ENCODE measurements around the gene SLC24A3. TPM values are rescaled to one million over a fixed set of nuclear protein-coding genes. Genes with fewer than 3 reads are reported as not detected.

The SLC24A3 gene
- total RNA-seq, 1 experiment from 2014 or later: 0.06 TPM

DNA sequence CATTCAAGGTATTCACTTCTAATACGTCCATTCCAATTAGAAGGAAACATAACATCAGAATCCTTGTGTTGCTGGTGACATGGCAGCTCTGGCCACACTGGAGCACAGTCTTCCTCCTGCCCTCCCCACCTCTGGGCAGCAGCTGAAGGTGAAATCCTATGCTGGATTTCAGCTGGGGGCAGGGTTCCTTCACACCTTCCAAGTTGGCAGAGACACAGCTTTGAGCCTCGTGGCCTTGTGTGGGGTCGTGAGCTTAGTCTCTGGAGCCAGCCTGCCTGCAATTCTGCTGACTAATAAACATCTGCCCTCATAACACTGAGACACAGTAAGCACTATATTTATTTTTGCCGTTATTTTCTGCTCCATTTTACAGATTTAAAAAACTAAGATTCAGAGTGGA lies 326.7 kb downstream of the SLC24A3 start:
- DNase-seq (ENCODE audit: low read depth): no peak

DNA sequence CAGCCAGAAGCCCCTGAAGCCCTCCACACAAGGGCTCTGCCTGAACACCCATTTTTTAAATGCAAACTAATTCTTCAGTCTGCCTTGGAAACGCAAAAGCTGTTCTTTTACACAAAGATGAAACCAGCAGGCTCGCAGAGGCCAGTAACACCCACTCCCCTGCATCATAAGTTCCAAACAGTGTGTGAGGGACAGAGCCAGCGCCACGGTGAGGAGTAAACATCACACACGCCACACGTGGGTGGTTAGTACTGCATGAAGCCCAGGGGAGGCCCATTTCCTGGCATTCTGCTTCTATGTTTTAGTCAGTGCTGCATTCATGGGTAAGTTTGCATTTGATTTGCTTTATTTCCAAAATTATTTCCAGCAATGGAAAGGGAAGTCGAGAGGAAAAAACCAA lies 327.9 kb downstream of the SLC24A3 start:
- no peak for DNase-seq (ENCODE audit: low read depth)

DNA sequence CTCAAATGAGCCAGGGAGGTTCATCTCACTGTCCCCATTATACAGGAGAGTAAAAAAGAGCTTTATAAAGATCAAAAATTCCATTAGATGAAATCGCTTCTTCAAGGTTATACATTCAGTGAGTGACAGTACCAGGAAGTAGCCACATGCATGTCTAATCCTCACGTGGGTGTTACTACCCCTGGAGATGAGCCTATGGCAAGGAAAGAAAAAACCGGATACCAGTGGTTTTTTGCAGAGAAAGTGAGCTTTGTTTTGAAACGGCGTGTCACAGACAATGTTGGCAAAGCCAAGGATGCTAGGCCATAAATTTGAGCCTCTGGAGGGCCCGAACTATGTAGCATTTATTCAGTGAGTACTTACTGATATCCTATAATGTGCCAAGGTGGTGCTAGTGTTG lies 330.7 kb downstream of the SLC24A3 start:
- no peak for DNase-seq (ENCODE audit: low read depth)

DNA sequence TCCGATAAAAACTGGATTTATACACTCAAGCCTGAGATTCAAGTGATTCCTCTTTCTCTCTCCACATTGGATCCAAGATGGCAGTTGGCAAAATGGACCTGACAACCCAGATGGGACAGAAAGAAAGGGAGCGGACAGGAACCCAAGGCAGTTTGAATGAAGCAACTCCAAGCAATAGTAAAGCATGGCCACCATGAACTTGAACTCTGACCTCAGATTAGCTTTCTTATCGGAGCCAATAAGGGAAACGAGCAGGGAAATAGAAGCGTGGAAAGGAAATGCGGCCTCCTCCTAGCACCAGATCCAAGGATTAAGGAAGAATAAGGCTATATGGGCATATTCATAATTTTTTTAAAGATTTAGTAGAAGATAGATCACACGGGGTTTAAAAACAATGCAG lies 332.2 kb downstream of the SLC24A3 start:
- DNase-seq (ENCODE audit: low read depth): no peak

DNA sequence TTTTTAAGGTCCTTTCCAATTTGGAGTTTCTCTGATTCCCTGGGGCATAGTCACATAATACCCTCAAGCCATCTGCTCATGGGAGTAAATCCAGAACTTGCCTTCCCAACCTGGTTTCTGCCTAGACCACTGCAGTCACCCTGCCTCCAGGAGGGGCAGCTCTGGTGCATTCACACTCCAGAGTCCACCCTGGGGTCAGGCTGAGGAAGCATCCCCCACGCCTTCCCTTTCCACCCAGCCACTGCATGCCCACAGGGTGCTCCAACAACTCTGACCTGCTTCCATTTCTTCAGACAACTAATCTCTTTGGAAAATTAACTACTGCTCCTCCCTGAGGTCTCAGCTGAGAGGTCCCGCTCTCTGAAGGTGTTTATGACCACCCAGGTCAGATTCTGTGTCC lies 334.2 kb downstream of the SLC24A3 start:
- DNase-seq (ENCODE audit: low read depth): no peak

DNA sequence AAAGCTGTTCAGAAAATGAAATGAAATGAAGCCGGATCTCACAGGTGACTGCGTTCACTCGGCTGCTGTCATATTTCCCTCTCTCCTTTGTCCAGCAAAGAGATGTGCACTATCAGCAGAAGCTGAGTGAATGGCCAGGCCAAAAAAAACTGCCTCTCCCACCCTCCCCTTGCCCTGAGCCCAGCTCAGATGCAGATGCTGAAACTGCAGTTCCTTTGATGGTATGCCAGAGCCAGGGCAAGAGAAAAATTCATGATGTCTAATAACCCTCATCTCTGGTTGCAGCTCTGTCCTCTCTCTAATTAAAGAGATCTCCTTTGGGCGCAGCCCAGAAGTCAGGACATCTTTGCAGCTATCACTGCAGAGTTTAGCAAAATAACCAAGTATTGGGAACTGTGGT lies 335.1 kb downstream of the SLC24A3 start:
- DNase-seq (ENCODE audit: low read depth): no peak

DNA sequence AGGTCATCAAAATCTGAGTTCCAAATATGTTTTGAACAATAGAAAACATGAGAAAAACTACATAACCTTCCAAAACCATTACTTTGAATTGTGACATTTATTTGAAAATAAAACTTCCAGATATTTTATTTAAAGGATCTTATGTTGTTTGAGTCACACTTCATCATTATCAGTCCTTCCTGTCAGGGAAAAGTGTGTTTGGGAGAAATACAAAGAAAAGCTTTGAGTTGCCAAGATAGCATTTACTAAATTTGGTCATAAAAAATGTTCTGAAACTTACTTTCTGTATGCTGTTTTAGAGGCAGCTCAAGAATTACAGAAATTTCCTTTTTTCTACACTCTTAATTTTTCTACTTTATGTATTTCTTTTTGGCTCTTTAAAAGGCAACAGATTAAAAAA lies 337.5 kb downstream of the SLC24A3 start:
- no peak for DNase-seq (ENCODE audit: low read depth)

DNA sequence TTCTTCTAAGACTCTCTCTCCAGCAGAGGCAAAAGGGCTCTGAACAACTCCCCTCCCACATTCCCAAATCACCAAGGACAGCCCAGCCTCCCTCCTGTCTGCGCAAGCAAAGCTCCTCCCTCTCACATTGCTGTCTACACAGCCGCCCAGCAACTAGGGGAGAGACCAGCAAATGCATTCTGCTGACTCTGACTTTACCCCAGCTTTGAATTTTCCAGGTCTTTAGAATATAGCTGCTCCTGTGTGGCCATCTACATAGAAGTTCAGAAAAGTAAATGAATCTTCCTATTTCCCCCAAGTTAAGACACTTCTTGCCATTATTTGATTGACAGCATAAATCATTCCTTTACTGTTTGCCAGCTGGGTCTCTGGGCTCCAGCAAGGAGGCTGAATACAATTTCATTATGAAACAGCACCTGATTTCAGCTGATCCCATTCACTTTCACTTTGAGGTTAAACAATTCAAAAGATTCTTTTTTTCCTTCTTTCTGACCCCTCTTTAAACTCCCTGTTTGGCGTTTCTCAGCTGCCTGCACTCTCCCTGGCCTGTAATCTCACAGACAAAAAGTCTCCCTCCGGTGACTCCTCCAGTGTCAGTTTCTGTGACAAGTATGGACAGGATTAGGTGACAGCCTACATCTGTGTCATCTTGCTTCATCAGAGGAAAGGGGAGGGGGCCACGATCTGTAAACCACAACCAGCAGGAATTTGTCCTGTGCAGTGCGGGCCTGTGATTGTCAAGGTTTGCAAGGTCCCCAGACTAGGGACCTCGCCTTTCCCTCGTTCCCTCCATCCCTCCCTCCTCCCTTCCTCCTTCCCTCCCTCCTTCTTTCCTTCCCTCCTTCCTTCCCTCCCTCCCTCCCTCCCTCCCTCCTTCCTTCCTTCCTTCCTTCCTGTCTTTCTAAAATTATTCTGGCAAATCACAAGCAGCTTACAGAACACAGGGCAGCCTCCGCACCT lies 340.1 kb downstream of the SLC24A3 start:
- DNase-seq (ENCODE audit: low read depth): no peak

DNA sequence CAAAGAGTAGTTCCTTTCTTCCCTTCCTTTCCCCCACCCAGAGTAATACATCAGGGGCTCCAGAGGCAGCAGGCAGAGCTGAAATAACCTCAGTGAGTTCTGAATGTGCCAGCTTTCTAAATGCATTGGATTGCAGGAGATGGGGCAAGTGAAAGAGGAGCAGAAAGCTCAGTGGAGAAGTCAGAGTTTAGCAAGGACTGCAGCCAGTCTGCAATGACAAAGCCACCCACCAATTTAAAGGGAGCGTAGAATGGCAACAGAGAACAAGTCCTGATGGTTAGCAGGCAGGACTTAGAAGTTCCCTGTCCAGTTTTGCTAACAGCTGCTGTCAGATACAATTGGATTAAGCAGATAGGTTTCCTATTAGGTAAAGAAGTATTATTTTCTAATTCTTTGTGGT lies 342.2 kb downstream of the SLC24A3 start:
- DNase-seq (ENCODE audit: low read depth): no peak

DNA sequence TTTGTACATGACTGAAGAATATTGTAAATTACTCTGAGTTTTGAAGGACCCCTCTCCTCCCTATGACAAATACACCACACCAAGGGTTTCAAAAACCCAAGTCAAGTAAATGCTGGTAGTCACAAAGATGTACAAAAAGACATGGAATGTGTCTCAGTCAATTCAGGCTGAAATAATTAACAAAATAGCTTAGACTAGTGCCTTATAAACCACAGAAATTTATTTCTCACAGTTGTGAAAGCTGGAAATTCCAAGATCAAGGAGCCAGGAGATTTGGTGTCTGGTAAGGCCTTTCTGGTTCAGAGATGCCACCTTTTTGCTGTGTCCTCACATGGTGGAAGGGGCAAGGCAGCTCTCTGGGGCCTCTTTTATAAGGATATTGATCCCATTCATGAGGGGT lies 343.3 kb downstream of the SLC24A3 start:
- no peak for DNase-seq (ENCODE audit: low read depth)

DNA sequence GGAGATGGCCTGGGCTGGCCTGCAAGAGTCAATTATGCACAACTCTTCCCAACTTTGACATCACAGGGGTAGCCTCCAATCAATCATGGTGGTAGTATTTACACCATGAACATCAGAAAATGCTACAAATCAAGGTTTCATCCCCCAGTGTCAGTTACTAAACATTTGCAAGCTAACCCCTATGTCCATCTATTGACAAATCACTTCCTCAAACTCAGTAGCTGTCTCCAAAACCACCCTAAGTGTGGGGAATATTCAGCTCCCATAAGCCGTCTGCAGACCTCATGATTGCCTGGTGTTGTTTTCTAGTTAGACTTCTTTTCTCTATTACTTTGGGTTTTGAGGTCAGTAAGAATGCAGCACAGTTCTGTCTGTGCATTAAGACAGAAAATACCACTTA lies 344.8 kb downstream of the SLC24A3 start:
- no peak for DNase-seq (ENCODE audit: low read depth)

DNA sequence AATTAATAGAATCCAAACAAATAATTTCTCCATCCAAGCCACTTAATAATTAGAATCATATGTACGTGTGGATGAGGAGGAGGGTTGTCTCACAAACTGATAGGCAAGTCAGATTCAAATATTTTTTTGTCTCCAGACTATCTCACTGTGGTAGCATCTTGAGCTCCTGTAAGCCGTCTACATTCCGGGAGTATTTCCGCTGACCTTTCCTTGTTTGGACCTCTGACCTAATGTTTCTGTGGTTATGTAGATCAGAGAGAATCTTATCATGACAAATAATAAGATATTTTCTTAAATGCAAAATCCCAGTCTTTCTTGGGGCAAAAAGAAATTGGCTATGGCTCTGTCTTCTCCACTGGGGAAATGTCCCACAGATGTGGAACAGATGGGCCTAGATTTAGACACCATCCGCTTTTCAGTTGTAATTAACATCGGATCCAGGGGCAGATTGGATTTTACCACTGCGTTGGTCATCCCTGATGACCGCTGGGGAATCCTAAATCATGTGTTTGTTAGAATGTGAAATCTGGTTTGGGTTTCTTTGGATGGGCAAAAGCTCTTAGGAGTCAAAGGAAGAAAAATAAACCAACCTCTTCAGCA lies 348.5 kb downstream of the SLC24A3 start:
- no peak for DNase-seq (ENCODE audit: low read depth)

DNA sequence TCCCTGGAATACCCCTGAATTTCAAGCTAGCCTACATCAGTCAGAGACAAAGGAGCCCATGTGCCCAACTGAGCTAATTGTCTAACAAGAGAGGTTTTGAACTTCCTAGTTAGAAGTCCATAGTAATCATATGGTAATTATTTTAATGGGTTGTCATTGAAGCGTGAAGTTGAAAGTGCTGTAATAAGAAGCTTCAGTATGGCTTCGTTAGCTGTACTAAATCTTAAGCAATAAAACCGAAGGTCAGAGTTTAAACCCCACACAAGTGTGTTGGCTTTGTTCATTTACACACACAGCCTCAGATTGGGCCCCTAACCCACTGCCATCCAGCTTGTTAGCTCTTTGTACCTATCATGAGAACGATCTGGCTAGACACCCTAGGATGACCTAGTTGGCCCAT lies 350.0 kb downstream of the SLC24A3 start:
- no peak for DNase-seq (ENCODE audit: low read depth)

DNA sequence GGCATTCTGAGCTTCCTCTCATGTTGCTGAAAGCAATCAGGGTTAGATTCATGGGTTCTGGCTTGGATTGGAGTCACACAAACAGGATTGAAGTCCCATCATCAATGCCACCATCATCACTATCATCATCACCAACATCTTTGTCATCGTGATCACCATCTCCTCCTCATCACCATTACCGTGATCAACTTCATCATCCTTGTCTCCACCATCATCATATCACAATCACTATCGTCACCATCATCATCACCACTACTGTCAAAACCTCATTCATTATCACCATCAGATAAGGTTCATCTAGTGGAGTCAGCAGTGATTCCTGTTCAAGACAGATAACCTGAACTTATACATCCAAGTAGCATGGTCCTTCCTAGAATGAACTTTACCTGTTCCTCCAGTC lies 351.8 kb downstream of the SLC24A3 start:
- no peak for DNase-seq (ENCODE audit: low read depth)

DNA sequence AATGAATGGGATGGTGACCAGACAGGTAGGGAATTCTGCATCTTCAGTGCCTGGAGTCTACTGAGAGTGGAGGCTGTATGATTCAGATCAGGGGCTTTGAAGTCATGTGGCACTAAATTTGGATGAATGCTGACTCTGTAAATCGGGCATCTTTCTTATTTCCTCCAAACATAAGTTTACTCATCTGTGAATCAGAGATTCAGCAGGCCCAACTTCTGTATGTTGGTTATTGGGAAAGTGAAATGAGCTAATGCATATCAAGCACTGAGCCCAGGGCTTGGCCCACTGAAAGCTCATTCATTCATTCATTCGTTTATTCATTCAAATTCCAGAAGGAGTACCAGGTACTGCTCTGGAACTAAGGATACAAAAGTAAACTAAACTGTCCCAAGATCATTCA lies 353.3 kb downstream of the SLC24A3 start:
- no peak for DNase-seq (ENCODE audit: low read depth)

DNA sequence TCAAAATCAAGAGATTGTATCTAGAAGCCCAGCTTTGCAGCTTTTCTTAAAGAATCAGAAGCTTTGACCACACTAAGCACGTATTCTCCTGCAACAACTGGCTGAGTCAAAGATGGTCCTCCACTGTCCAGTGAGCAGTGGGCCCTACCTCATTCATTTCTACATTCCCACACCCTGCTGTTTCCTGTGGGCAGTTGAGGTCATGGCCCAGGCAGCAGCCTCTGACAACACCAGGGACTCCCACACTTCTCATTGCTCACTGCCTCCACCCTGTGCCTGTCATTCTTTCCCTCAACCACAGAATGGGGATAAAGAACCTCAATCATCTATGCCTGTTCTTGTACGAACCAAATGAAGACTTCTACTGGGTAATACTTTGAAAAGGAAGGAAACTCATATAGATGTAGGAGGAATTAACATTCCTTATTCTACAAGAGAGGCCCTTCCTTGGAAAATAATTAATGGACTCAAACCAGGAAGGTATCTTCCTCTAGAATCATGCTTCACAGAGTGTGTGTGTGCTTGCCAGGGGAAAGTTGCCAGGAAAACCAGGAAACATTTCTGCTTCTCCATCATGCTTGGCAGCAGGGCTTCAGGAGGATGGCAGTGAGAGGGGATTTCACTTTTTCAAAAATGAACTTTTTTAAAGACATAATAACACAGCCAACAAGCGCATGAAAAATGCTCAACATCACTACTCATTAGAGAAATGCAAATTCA lies 353.9 kb downstream of the SLC24A3 start:
- DNase-seq (ENCODE audit: low read depth): peak; percentile 26

DNA sequence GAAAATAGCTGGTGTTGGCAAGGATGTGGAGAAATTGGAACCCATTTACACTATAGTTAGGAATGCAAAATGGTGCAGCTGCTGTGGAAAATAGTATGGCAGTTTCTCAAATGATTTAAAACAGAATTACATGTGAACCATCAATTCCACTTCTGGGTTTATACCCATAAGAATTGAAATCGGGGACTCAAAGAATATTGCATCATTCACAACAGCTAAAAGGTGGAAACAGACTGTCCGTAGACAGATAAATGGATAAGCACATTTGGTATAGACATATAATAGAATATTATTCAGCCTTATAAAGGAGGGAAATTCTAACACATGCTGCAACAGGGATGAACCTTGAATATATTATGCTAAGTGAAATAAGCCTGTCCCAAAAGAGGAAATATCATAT lies 355.7 kb downstream of the SLC24A3 start:
- no peak for DNase-seq (ENCODE audit: low read depth)

DNA sequence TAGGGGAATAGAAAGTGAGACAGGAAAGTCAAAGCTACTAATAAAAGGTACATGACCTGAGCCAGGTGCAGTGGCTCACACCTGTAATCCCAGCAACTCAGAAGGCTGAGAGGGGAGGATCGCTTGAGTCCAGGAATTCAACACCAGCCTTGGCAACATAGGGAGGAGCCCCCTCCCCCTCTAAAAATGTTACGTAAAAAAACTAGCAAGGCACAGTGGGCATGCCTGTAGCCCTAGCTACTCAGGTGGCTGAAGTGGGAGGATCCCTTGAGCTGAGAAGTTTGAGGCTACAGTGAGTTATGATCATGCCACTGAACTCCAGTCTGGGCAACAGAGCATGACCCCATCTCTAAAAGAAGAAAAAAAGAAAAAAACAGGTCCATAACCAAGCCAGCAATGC lies 359.6 kb downstream of the SLC24A3 start:
- DNase-seq (ENCODE audit: low read depth): no peak

DNA sequence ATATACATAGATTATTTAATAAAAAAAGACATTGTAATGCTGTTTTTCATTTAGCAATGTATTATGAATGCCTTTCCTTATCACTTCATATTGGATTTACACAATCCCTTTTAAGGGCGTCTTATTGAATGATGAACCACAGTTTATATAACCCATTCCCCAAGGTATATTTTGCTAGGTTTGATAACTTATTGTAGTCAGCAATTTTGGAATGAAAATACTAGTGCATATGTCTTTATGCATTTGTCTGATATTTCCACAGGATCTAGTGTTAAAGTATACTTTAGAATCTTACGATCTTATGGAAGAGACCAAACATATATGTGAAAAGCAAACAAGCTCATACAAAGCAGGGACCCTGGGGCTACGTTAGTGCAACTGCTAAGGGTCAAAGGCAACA lies 365.2 kb downstream of the SLC24A3 start:
- no peak for DNase-seq (ENCODE audit: low read depth)

DNA sequence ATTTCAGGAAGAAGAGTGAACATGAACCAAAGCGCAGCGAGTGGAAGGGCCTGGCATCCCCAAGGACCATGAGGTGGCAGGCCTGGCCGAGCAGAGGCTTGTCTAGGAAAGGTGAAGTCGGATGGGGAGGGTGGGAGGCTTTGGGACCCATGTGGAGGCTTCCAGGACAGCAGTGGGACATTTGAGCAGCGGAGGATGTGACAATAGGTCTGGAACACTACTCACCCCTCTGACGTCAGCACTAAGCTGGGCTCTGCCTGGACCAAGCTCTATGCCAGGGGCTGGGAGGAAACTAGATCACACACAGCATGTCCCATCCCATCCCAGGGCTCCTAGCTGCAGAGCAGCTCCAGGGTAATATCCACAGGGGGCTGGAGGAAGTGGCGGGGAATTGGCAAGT lies 370.3 kb downstream of the SLC24A3 start:
- DNase-seq (ENCODE audit: low read depth): no peak

DNA sequence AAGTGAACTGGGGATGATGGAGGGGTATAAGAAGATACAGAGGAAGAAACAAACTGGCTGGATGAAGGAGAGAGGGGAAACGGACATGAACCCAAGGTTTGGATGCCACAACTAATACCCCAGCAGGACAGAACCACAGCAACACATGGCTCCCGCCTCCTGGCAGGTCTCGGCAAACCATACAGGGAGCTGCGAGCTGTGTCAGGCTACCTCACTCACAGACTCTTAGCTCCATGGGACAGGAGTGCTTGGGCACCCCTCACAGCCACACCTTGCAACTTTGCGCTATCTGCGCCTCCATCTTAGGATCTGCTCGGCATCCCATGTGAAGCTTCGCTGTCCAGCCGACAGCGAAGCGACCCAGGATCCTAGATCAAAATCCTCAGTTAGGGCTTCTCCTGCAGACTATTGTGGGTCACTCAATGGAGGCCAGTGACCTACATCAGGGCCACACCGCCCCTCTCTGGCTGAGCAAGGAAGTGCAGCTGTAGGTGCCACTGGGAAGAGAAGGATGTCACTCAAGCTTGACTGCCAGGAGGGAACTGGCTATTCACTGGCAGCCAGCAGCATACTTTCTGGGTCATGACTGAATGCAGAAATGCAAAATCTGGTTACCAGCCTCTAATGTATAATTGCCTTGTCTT lies 371.2 kb downstream of the SLC24A3 start:
- DNase-seq (ENCODE audit: low read depth): peak; percentile 21

DNA sequence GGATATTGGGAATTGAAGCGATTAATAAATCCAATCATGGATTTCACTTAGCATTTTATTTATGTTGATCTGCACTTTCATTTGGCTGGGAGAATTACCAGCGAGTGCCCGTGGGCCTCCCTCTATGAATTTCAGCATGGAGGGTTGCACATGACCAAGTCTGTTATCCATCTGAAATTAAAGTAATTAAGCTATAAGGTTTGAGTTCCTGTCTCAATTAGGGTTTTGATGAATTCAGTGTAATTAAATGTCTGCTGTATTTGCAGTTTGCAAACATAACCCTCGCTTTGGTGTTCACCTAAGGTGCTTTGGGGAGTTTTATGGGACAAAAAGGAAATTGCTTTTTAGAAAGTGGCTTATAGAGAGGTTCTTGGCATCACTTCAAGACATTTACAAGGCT lies 375.8 kb downstream of the SLC24A3 start:
- DNase-seq (ENCODE audit: low read depth): no peak
